Neuronal stem cell (in vitro differentiated cells): ENCODE results near the gene MEGF6.

ENCODE experiments used
- DNase-seq: peaks from one replicate; pipeline ENCODE4 v3.0.0-alpha.2; 2013; ENCODE audit warnings: low spot score
- H2AFZ ChIP-seq: one replicate; pipeline ENCODE4 v1.6.1; 2013; ENCODE audit warnings: mild to moderate bottlenecking, low read length, inconsistent platforms
- H2AK5ac ChIP-seq: 2 replicates; pipeline ENCODE4 v1.6.1; 2013; ENCODE audit warnings: low read depth, mild to moderate bottlenecking, inconsistent platforms, low read length, moderate library complexity, mixed read lengths
- H2BK120ac ChIP-seq: 2 replicates; pipeline ENCODE4 v1.6.1; 2013; ENCODE audit warnings: low read depth, mild to moderate bottlenecking, inconsistent platforms, low read length, moderate library complexity, mixed read lengths
- H2BK12ac ChIP-seq: one replicate; pipeline ENCODE4 v1.6.1; 2013; ENCODE audit warnings: low read length, inconsistent platforms
- H2BK15ac ChIP-seq: 2 replicates; pipeline ENCODE4 v1.6.1; 2013; ENCODE audit warnings: mild to moderate bottlenecking, low read length, inconsistent platforms, mixed read lengths
- H2BK5ac ChIP-seq: one replicate; pipeline ENCODE4 v1.6.1; 2013; ENCODE audit warnings: inconsistent platforms, mild to moderate bottlenecking, low read length, moderate library complexity
- H3K14ac ChIP-seq: one replicate; pipeline ENCODE4 v1.6.1; 2013; ENCODE audit warnings: low read length, inconsistent platforms
- H3K18ac ChIP-seq: 2 replicates; pipeline ENCODE4 v1.6.1; 2013; ENCODE audit warnings: low read length, inconsistent platforms
- H3K23ac ChIP-seq: 2 replicates; pipeline ENCODE4 v1.6.1; 2013; ENCODE audit warnings: low read depth, mild to moderate bottlenecking, mixed read lengths, low read length, inconsistent platforms; ENCODE audit not compliant: poor library complexity
- H3K27ac ChIP-seq: replicated peaks from 3 replicates; pipeline ENCODE4 v1.5.1; 2013; ENCODE audit warnings: low read length, inconsistent platforms
- H3K27me3 ChIP-seq, 3 experiments: 2 replicates each; pipeline ENCODE4 v1.6.1; 2013; ENCODE audit warnings: low read length in 3 of 3, mild to moderate bottlenecking in 2 of 3, inconsistent platforms in 1 of 3, low read depth in 1 of 3, mixed read lengths in 1 of 3, moderate library complexity in 1 of 3; ENCODE audit not compliant: control insufficient read depth in 3 of 3, insufficient read depth in 3 of 3
- H3K36me3 ChIP-seq, 2 donors: replicated peaks in 1 of 2; 2 replicates each; pipeline ENCODE4 v1.6.1; 2013; ENCODE audit warnings: low read length in 2 of 2; ENCODE audit not compliant: control insufficient read depth in 2 of 2, insufficient read depth in 2 of 2
- H3K4ac ChIP-seq: 2 replicates; pipeline ENCODE4 v1.6.1; 2013; ENCODE audit warnings: inconsistent platforms, mild to moderate bottlenecking, low read length, moderate library complexity
- H3K4me1 ChIP-seq, 2 donors: 1 replicate in 1 of 2; 2 replicates in 1 of 2; pipeline ENCODE4 v1.6.1; 2013; ENCODE audit warnings: low read length in 2 of 2, low read depth in 1 of 2; ENCODE audit not compliant: control insufficient read depth in 2 of 2, insufficient read depth in 1 of 2
- H3K4me2 ChIP-seq: one replicate; pipeline ENCODE4 v1.6.1; 2013; ENCODE audit warnings: mild to moderate bottlenecking, low read length, inconsistent platforms; ENCODE audit not compliant: insufficient read depth, poor library complexity, severe bottlenecking
- H3K4me3 ChIP-seq, 2 donors: 2 replicates each; pipeline ENCODE4 v1.5.1; 2013; ENCODE audit warnings: low read length in 2 of 2, mild to moderate bottlenecking in 2 of 2, inconsistent platforms in 1 of 2, moderate library complexity in 1 of 2
- H3K79me1 ChIP-seq: one replicate; pipeline ENCODE4 v1.6.1; 2013; ENCODE audit warnings: low read depth, mild to moderate bottlenecking, inconsistent platforms, low read length, moderate library complexity
- H3K9ac ChIP-seq: one replicate; pipeline ENCODE4 v1.6.1; 2013; ENCODE audit warnings: mild to moderate bottlenecking, low read depth, low read length, inconsistent platforms; ENCODE audit not compliant: poor library complexity
- H3K9me3 ChIP-seq, 2 donors: replicated peaks in 1 of 2; 2 replicates each; pipeline versions ENCODE3 to v1.6.1; 2013; ENCODE audit warnings: low read length in 2 of 2, mild to moderate bottlenecking in 2 of 2, inconsistent platforms in 1 of 2, low read depth in 1 of 2, mixed read lengths in 1 of 2, moderate library complexity in 1 of 2; ENCODE audit not compliant: control insufficient read depth in 2 of 2, insufficient read depth in 1 of 2
- H4K8ac ChIP-seq: one replicate; pipeline ENCODE4 v1.6.1; 2013; ENCODE audit warnings: low read depth, mild to moderate bottlenecking, inconsistent platforms, low read length, moderate library complexity
- H4K91ac ChIP-seq: one replicate; pipeline ENCODE4 v1.6.1; 2013; ENCODE audit warnings: low read length, low read depth, mild to moderate bottlenecking, inconsistent platforms; ENCODE audit not compliant: poor library complexity
- WGBS, 2 donors: extraction: QIAGEN DNeasy Blood & Tissue Kit; methylation state at CpG; one replicate each; pipeline ENCODE4 v1.1.7; 2013; ENCODE audit warnings: missing lambda C conversion rate in 2 of 2, mixed read lengths in 1 of 2; ENCODE audit not compliant: insufficient read length in 2 of 2, insufficient replicate concordance in 1 of 2; ENCODE audit errors: extremely low coverage in 2 of 2; 5-methylcytosine and 5-hydroxymethylcytosine counted together

Gene MEGF6

GRCh38 chr1:3545363-3546047 lies 65.8 kb downstream of the MEGF6 start:
- H2BK5ac ChIP-seq = no peak overlapping the region
- DNase-seq = no peak
- H3K9ac ChIP-seq = no peak overlapping the region
- WGBS, 2 donors = no CpG with 5 or more reads among the region's 21 CpGs
- H2BK15ac ChIP-seq = no peak overlapping the region
- peaks cover 17% of the 10 kb centered on the region for H3K79me1 ChIP-seq
- peak overlapping the region; percentile 55 for H2AFZ ChIP-seq
- peak overlapping the region; percentile 18 for H3K4me2 ChIP-seq
- H3K18ac ChIP-seq = peak overlapping the region; percentile 76
- H3K9me3 ChIP-seq = no peaks in the 10 kb centered on the region
- no peak overlapping the region for H3K27ac ChIP-seq
- H3K4me1 ChIP-seq = peaks cover 23 to 28% of the 10 kb centered on the region in 2 donors
- no peak overlapping the region for H2BK12ac ChIP-seq
- H4K8ac ChIP-seq = no peak overlapping the region
- no peak overlapping the region for H3K4me3 ChIP-seq
- H3K4ac ChIP-seq = no peak overlapping the region
- H3K27me3 ChIP-seq = no peaks in the 10 kb centered on the region
- H3K14ac ChIP-seq = peak overlapping the region; percentile 71
- no peaks in the 10 kb centered on the region for H3K36me3 ChIP-seq
- no peak overlapping the region for H2BK120ac ChIP-seq
- peak overlapping the region; percentile 75 for H2AK5ac ChIP-seq
- peak overlapping the region; percentile 89 for H3K23ac ChIP-seq
- H4K91ac ChIP-seq = no peak overlapping the region

GRCh38 chr1:3544040-3544977 lies 67.0 kb downstream of the MEGF6 start:
- no peak for DNase-seq
- Histone ChIP-seq H2BK15ac (peak overlapping the region; percentile 58), H2BK120ac (no peak overlapping the region), H3K18ac (peak overlapping the region; percentile 87), H3K4me2 (no peak overlapping the region), H3K79me1 (peaks cover 18% of the 10 kb centered on the region), H2AK5ac (peak overlapping the region; percentile 75), H3K23ac (no peak overlapping the region), H3K36me3 (no peaks in the 10 kb centered on the region), H2BK12ac (no peak overlapping the region), H2BK5ac (no peak overlapping the region), H3K9me3 (no peaks in the 10 kb centered on the region), H3K4ac (peak overlapping the region; percentile 66), H3K4me3 (no peak overlapping the region), H3K9ac (peak overlapping the region; percentile 21), H2AFZ (no peak overlapping the region), H3K4me1 (peaks cover 23 to 29% of the 10 kb centered on the region in 2 donors), H4K91ac (no peak overlapping the region), H3K27me3 (no peaks in the 10 kb centered on the region), H3K27ac (no peak overlapping the region), H3K14ac (peak overlapping the region; percentile 100), H4K8ac (no peak overlapping the region)
- no CpG with 5 or more reads among the region's 33 CpGs for WGBS, 2 donors

- Histone ChIP-seq H4K8ac (no peak overlapping the region), H3K27ac (no peak overlapping the region), H3K9ac (peak overlapping the region; percentile 30), H3K9me3 (no peaks in the 10 kb centered on the region), H2AK5ac (peak overlapping the region; percentile 43), H3K27me3 (no peaks in the 10 kb centered on the region), H3K14ac (peak overlapping the region; percentile 100), H2AFZ (no peak overlapping the region), H2BK120ac (no peak overlapping the region), H3K4me1 (peaks cover 23 to 31% of the 10 kb centered on the region in 2 donors), H4K91ac (no peak overlapping the region), H3K79me1 (peaks cover 17% of the 10 kb centered on the region), H3K36me3 (no peaks in the 10 kb centered on the region), H2BK12ac (peak overlapping the region; percentile 84), H2BK5ac (no peak overlapping the region), H3K18ac (peak overlapping the region; percentile 87), H3K23ac (peak overlapping the region; percentile 65), H3K4me2 (peak overlapping the region; percentile 11), H3K4me3 (no peak overlapping the region), H2BK15ac (no peak overlapping the region), H3K4ac (no peak overlapping the region)
- WGBS, 2 donors = no CpG with 5 or more reads among the region's 49 CpGs
- no peak for DNase-seq
Measured at GRCh38 chr1:3543076-3544039, 68.0 kb downstream of the MEGF6 start.
